Activated CD4-positive, alpha-beta T cell treated with anti-CD3 and anti-CD28 coated beads for 1 hour (primary cell): Measurements from ENCODE around the gene WDHD1.
"Not testable (repeated sequence)": the region's sequence is repeated elsewhere in the genome, so short reads cannot be mapped to it uniquely, and the experiment has no call there.

Experiments used
- DNase-seq: peaks from one replicate; pipeline ENCODE4 v3.0.0-alpha.2; 2020

The WDHD1 gene, protein sequence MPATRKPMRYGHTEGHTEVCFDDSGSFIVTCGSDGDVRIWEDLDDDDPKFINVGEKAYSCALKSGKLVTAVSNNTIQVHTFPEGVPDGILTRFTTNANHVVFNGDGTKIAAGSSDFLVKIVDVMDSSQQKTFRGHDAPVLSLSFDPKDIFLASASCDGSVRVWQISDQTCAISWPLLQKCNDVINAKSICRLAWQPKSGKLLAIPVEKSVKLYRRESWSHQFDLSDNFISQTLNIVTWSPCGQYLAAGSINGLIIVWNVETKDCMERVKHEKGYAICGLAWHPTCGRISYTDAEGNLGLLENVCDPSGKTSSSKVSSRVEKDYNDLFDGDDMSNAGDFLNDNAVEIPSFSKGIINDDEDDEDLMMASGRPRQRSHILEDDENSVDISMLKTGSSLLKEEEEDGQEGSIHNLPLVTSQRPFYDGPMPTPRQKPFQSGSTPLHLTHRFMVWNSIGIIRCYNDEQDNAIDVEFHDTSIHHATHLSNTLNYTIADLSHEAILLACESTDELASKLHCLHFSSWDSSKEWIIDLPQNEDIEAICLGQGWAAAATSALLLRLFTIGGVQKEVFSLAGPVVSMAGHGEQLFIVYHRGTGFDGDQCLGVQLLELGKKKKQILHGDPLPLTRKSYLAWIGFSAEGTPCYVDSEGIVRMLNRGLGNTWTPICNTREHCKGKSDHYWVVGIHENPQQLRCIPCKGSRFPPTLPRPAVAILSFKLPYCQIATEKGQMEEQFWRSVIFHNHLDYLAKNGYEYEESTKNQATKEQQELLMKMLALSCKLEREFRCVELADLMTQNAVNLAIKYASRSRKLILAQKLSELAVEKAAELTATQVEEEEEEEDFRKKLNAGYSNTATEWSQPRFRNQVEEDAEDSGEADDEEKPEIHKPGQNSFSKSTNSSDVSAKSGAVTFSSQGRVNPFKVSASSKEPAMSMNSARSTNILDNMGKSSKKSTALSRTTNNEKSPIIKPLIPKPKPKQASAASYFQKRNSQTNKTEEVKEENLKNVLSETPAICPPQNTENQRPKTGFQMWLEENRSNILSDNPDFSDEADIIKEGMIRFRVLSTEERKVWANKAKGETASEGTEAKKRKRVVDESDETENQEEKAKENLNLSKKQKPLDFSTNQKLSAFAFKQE

DNA sequence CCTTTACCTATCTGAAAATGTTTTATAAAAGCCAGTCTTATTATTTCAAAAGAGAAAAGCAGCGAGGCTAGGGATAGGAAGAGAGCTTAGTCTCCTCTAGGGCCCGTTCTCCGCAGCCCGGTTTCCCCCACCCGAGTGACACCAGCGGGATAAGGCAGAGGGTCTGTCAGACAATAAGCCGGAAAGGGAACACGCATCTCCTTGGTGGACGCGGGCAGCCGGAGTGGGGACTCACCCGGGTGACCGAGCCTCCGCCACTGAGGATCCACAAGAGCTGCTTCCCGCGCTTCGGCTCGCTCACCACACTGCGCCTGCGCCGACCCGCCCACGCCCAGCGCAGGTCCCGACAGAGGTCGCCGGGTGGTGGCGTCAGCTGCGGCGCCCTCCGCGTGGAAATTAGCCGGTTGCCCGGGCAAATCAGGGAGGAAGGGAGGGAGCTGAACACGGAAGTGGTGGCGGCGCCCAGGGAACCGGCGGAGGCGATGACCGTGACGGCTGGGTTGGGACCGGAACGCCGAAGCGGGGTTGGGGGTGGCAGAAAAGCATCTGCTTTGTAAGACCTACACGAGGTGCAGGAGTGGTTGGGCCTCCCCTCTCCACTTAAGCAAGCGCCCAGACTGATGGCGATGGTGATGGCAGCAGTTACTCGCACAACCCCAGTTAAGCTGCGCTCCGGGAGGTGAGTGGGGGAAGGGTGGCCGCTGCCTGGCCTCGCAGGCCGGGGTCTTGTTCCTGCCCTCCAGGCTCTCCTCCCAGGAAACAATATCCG, at the start of gene WDHD1, which contains the start of gene SOCS4:
TSS of gene WDHD1 (minus strand) at position 307 of the 769 bp plus-strand sequence. CDS start 312 bp downstream, outside the sequence.
TSS of gene SOCS4 (plus strand) at position 444 of the 769 bp plus-strand sequence. CDS start 15,806 bp downstream, outside the sequence.
- peak; percentile 93 for DNase-seq

- DNase-seq = no peak
Measured at GRCh38 chr14:55075628-55076175, 48.8 kb upstream of the WDHD1 start.

DNA sequence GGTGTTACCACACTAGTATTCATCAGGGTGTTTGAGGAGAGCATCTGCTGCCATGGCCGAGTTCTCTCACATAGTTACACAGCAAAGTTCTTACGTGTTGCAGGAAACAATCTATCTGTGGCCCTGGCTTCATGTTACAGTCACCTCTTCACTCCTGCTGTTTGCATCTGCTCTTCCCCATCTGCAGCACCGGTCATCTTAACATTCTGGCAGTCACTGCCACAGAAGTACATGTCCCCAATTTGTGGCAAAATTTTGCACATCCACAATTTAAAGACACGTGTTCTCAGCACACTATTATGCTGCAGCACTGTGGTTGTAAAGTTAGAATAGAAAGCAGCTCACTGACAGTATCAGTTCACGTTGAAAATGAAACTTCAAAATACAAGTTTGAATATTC, 47.8 kb upstream of the WDHD1 start:
- no peak for DNase-seq

DNA sequence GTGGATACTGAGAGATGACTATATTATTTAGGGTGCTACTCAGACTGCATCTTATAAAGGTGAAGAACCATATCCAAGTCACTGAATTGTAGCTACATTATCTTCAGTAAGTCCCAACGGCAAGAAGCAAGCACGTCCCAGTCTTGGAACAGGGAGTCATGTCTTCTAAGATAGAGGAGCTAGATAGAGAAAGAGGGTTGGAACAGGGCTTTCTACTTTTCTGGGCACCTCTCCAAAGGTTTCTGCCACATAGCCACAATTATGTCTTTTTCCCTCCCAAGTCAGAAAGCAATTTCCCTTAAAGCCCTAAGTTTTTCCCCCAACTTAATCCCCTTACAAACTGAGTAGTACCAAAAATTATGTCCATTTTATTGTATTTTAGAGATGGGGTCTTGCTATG, 47.0 kb upstream of the WDHD1 start:
- DNase-seq = no peak

DNA sequence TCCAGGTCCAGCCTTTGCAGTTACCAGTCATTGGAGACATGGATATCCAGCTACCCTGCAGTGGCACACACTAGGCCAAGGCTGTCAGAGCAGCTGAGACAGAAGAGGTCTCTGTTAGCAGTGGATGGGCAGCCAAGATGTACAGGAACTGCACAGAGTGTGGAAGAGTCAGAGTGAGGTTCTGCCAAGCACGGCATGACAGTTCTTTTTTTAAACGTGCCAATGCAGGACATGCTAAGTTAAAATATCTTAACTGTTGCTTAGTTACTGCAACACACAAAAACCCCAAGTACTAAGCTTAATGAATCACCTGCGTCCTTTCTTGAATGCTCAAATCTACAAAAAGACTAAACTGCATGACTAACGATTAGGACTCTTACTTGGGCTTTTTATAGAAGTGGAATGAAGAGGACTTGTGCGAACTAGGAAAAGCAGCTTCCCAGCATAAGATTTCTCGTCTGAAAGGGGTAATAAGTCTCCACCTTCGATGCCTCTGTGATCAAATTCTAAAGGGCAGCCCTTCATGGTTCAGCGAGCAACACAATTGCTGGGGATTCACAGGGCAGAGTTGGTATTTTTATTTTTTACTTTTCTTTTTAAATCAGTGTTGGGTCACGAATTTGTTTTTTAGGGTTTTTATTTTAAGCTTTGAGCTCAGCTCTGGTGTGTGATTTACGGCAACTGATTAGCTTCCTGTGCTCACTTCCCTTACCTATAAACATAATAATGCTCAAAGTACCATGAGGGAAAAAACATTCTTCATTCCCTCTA, 45.2 kb upstream of the WDHD1 start:
- DNase-seq = no peak

GRCh38 chr14:55070981-55071411, 44.1 kb upstream of the WDHD1 start:
- DNase-seq = no peak

DNA sequence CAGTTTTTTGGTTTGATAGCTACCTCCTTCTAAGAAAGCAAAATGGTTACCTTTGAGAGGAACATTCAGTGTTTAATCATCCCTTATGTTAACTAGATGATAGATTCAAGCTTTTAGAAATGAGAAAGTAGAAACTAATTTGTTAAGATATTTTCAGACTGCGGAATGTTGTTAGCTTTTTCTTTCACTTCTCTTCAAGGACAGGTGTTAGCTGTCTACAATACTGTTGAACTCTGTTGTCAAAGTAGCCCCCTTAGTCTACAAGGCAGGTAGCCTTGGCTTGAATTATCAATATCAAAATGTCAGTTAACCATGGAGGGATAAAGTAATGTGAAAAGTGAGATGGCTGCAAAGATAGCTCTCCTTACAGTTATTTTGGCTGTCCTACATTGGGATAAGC, 39.3 kb upstream of the WDHD1 start:
- DNase-seq = no peak

GRCh38 chr14:55065411-55065810, 38.5 kb upstream of the WDHD1 start:
- DNase-seq = no peak

DNA sequence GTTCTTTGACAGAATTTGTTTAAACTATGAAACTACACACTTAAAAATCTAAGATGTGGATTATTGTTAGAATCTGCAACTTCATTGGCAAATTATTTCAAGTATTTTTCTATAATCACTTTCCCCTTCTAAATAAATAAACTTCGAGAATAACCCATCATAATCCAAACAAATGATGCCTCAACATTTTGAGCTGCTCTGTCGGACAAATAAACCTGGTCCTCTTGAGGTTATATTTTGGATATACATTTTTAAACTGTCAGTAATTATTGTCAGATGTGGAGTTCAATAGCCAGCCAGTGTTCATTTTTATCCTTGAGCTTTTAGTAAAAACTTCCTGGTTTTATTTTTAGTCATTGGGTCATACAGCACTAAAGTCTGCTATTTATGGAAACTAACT, 38.0 kb upstream of the WDHD1 start:
- DNase-seq = not testable (repeated sequence)

- DNase-seq = no peak
Measured at GRCh38 chr14:55062517-55063351, 35.8 kb upstream of the WDHD1 start.

GRCh38 chr14:55059333-55059732, 32.4 kb upstream of the WDHD1 start:
- no peak for DNase-seq

GRCh38 chr14:55057919-55058318, 31.0 kb upstream of the WDHD1 start:
- no peak for DNase-seq

GRCh38 chr14:55054098-55054497, 27.2 kb upstream of the WDHD1 start:
- DNase-seq = no peak

- no peak for DNase-seq
Measured at GRCh38 chr14:55053500-55053899, 26.6 kb upstream of the WDHD1 start.

DNA sequence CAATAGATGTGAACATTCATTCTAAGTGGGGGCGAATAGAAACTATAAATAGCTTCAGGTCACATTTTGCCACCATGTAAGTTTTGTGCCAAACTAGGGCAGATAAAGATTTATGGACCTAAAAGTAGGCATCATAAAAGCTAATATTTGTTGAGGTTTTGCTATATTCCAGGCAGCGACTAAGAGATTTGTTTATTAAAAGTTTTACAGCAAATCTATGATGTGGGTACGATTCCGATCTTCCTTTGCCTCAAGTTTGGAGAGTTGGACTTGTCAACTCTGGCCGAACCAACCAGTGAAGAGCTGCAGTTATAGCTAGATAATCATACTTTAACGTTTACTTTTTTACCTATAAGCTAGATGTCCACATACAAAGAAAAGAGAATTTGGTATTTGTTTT, 26.1 kb upstream of the WDHD1 start:
- no peak for DNase-seq

- DNase-seq = no peak
Measured at GRCh38 chr14:55052269-55052930, 25.5 kb upstream of the WDHD1 start.

- DNase-seq = peak; percentile 86
Measured at GRCh38 chr14:55051423-55052268, 24.7 kb upstream of the WDHD1 start, which contains the start of gene MAPK1IP1L. TSS of gene MAPK1IP1L (plus strand) at chr14:55051647. CDS start at chr14:55061684, 10,037 bp downstream.

DNA sequence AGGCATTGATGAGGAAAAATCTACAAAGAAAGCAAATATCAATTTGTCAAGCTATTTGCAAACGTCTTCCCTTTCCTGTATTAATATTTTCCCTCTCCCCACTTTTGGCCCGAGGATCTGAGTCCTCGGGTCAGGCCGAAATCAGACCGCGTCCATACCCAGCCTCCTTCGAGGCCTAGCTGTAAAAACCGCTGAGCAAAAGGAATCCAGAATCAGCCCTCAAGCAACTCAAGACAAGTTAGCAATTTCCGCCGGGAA, 24.2 kb upstream of the WDHD1 start:
- DNase-seq = no peak

- no peak for DNase-seq
Measured at GRCh38 chr14:55048900-55049436, 22.1 kb upstream of the WDHD1 start.
